ENCODE data around the gene ARID3A. TPM values are rescaled to one million over a fixed set of nuclear protein-coding genes. Genes with fewer than 3 reads are reported as not detected.

The ARID3A gene
- total and polyA plus RNA-seq, 2 of the 8 experiments (the other 6 are each of a cell fraction or from before 2014, with no cell fraction given), result 40.5 to 77.4 TPM

DNA sequence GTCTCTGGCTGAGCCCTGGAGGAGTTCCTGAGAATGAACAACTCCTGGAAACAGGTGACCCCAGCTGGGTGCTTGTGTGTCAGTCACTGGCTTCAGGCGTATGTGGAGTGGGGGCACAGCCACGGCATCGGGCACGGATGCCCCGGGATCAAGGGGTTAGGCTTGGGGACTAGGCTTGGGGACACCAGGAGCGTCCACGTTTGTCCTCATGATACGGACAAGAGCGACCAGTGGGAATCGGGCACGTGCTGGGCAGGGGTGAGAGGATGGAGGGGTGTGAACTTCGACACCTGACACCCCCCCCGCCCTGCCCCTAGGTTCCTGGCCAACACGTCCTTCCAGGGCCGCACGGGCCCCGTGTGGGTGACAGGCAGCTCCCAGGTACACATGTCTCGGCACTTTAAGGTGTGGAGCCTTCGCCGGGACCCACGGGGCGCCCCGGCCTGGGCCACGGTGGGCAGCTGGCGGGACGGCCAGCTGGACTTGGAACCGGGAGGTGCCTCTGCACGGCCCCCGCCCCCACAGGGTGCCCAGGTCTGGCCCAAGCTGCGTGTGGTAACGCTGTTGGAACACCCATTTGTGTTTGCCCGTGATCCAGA is 78.5 kb downstream of the ARID3A start:
- Histone ChIP-seq H3K27me3 (replicated peaks in 1 of 4; ENCODE audit: control insufficient read depth in 3 of 4, extremely low read depth in 1 of 4, insufficient read depth in 3 of 4, low read length in 3 of 4) (peaks cover 6 to 21% (median 14%) of the 10 kb centered on the region in 4 experiments), H3K4ac (replicated peaks; ENCODE audit: insufficient read length, low read depth, low read length) (no peak overlapping the region), H3K27ac (ENCODE audit: low read depth, low read length) (no peak overlapping the region), H3K9me3 (ENCODE audit: insufficient read depth in 2 of 2, low read depth in 1 of 2, low read length in 1 of 2) (no peaks in the 10 kb centered on the region), H3K23me2 (ENCODE audit: low read depth, low read length) (peaks cover 2% of the 10 kb centered on the region; the same call in 1 of the 2 replicates), H4K8ac (ENCODE audit: extremely low read depth, insufficient read depth, low read length) (no peak overlapping the region), H4K5ac (ENCODE audit: insufficient read length, low read depth, low read length) (no peak overlapping the region), H2BK20ac (ENCODE audit: low read length) (no peak overlapping the region), H3K79me1 (ENCODE audit: low read depth, low read length) (no peaks in the 10 kb centered on the region), H3K14ac (ENCODE audit: insufficient read length) (no peak overlapping the region), H3K56ac (replicated peaks; ENCODE audit: insufficient read length, low read depth, low read length) (no peak overlapping the region), H3K79me2 (ENCODE audit: control insufficient read depth in 1 of 2, insufficient read depth in 2 of 2, low read length in 2 of 2) (no peaks in the 10 kb centered on the region), H3K4me1 (replicated peaks in 1 of 4; ENCODE audit: control insufficient read depth in 3 of 4, insufficient read depth in 4 of 4, low read length in 3 of 4) (peaks cover 0 to 4% (median 1%) of the 10 kb centered on the region in 4 experiments; a peak in 3 of 7 replicates), H2AK5ac (ENCODE audit: low read depth, low read length) (no peak overlapping the region), H3K18ac (ENCODE audit: extremely low read depth, low read length) (no peak overlapping the region), H2BK120ac (replicated peaks; ENCODE audit: low read depth, low read length) (no peak overlapping the region), H4K20me1 (replicated peaks in 1 of 2; ENCODE audit: control insufficient read depth in 1 of 2, insufficient read depth in 2 of 2, low read length in 2 of 2) (peaks cover 0 to 4% of the 10 kb centered on the region in 2 experiments), H3K9ac (replicated peaks in 1 of 4; ENCODE audit: extremely low read depth in 1 of 4, low read depth in 3 of 4, low read length in 3 of 4) (no peak overlapping the region), H3K4me3 (ENCODE audit: extremely low read depth in 1 of 4, insufficient read depth in 2 of 4, low read depth in 3 of 4, low read length in 4 of 4) (no peak overlapping the region), H3K4me2 (ENCODE audit: insufficient read depth in 1 of 2, low read depth in 2 of 2, low read length in 2 of 2) (no peak overlapping the region), H4K91ac (replicated peaks; ENCODE audit: insufficient read length, low read length) (no peak overlapping the region), H3K36me3 (ENCODE audit: control insufficient read depth in 2 of 4, insufficient read depth in 4 of 4, low read length in 3 of 4) (peaks cover 0 to 8% (median 0%) of the 10 kb centered on the region in 4 experiments; a peak in 2 of 8 replicates), H3K23ac (ENCODE audit: insufficient read length) (no peak overlapping the region), H2BK5ac (ENCODE audit: low read depth, low read length) (no peak overlapping the region), H2AFZ (ENCODE audit: low read length) (no peak overlapping the region), H2BK12ac (ENCODE audit: low read depth, low read length) (no peak overlapping the region), H2BK15ac (ENCODE audit: low read length) (no peak overlapping the region)
- TF ChIP-seq, protein P1, sequence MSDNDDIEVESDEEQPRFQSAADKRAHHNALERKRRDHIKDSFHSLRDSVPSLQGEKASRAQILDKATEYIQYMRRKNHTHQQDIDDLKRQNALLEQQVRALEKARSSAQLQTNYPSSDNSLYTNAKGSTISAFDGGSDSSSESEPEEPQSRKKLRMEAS (IDR thresholded peaks at IDR 0.05), result peak; percentile 34; the same call in 1 of the 2 replicates
- no peak for TF ChIP-seq CBX5 (IDR thresholded peaks at IDR 0.05; ENCODE audit: low read depth, low read length)
- CTCF ChIA-PET (ENCODE audit: partially characterized antibody), result interaction anchor here (0.6 to 1.5 kb wide), 9 partner anchors 9 to 188 kb away, joined by 3 to 7 read pairs (median 4); no protein-coding TSS in a partner anchor
- DNase-seq (ENCODE audit: low read depth in 1 of 2, low spot score in 2 of 2) (no peak), FAIRE-seq (no peak)
- 88% methylated on average over 30 of the region's 32 CpGs; no CpG with 5 or more reads in 1 of the 2 experiments for WGBS, 2 experiments (ENCODE audit: extremely low coverage in 1 of 2, insufficient coverage in 1 of 2, insufficient read length in 1 of 2, insufficient replicate concordance in 2 of 2, low coverage in 1 of 2, low lambda C conversion rate in 2 of 2, missing lambda C conversion rate in 1 of 2)
- POLR2A ChIA-PET (ENCODE audit: partially characterized antibody), result interaction anchor here (0.8 to 7.7 kb wide), 8 partner anchors 9 to 228 kb away, joined by 3 to 81 read pairs (median 4); partner anchors contain the start of gene WDR18
